Measurements from ENCODE around the gene TPSG1. TPM values are rescaled to one million over a fixed set of nuclear protein-coding genes. Genes with fewer than 3 reads are reported as not detected.

The TPSG1 gene
- total and polyA plus RNA-seq, 10 of the 15 experiments (the other 5 are each of a cell fraction or from before 2014, with no cell fraction given): not detected

- ATAC-seq (no peak), DNase-seq (ENCODE audit: low read depth, low spot score) (no peak), FAIRE-seq (no peak)
- POLR2A ChIA-PET: no interaction called here
- TF ChIP-seq SMAD1 (IDR thresholded peaks at IDR 0.05; ENCODE audit: low read depth, partially characterized antibody) (no peak), TCF12 (IDR thresholded peaks at IDR 0.05; ENCODE audit: low read depth, low read length) (no peak), EP300 (IDR thresholded peaks at IDR 0.05; ENCODE audit: borderline replicate concordance in 1 of 2, control insufficient read depth in 1 of 2, low read depth in 2 of 2, low read length in 2 of 2) (no peak), ZNF207 (IDR thresholded peaks at IDR 0.05; ENCODE audit: borderline replicate concordance) (no peak), BCL11A (IDR thresholded peaks at IDR 0.05; ENCODE audit: low read depth, low read length) (no peak), ESRRA (IDR thresholded peaks at IDR 0.05; ENCODE audit: low read length) (no peak), MAX (IDR thresholded peaks at IDR 0.05; ENCODE audit: low read depth, low read length) (no peak), SUZ12 (IDR thresholded peaks at IDR 0.05; ENCODE audit: unreplicated experiment) (no peak), SIX5 (IDR thresholded peaks at IDR 0.05; ENCODE audit: low read depth, low read length, severe bottlenecking) (no peak), SMARCA5 (IDR thresholded peaks at IDR 0.05) (no peak), PAX8 (IDR thresholded peaks at IDR 0.05) (no peak), HDAC2 (IDR thresholded peaks at IDR 0.05) (no peak), TARDBP (IDR thresholded peaks at IDR 0.05; ENCODE audit: borderline replicate concordance) (no peak), NFIC (IDR thresholded peaks at IDR 0.05; ENCODE audit: low read depth, low read length) (no peak), NFYB (IDR thresholded peaks at IDR 0.05; ENCODE audit: insufficient read depth, low read depth, low read length) (no peak), BCLAF1 (IDR thresholded peaks at IDR 0.05) (no peak)
- CTCF ChIA-PET: no interaction called here
- SMC1A ChIA-PET (ENCODE audit: uncharacterized antibody, unreplicated experiment): no interaction called here
- no peaks in the 10 kb centered on the region for H3K79me2 ChIP-seq (ENCODE audit: control insufficient read depth, insufficient read depth, low read length)
- in situ Hi-C loops (cut with MboI) (no loop called here), intact Hi-C loops (cut with micrococcal nuclease; ENCODE audit: unreplicated experiment) (no loop called here)
- H3K9ac ChIP-seq (ENCODE audit: control insufficient read depth, insufficient read depth, low read length): no peak overlapping the region
- 76% methylated on average over 14 of the region's 14 CpGs for WGBS (ENCODE audit: insufficient coverage, insufficient replicate concordance, low lambda C conversion rate, missing lambda C conversion rate)
- H4K20me1 ChIP-seq (ENCODE audit: control insufficient read depth, insufficient read depth): no peaks in the 10 kb centered on the region
- H3K27ac ChIP-seq (ENCODE audit: control insufficient read depth, insufficient read depth): no peak overlapping the region
- no peaks in the 10 kb centered on the region; the same call in 2 of the 3 replicates for H3K9me3 ChIP-seq (replicated peaks; ENCODE audit: control insufficient read depth, insufficient read depth, low read length)
- H3K36me3 ChIP-seq (ENCODE audit: control insufficient read depth in 2 of 2, insufficient read depth in 2 of 2, low read length in 1 of 2): no peaks in the 10 kb centered on the region
- H3K4me2 ChIP-seq (ENCODE audit: control insufficient read depth, insufficient read depth): no peak overlapping the region
- H2AFZ ChIP-seq (ENCODE audit: control insufficient read depth, low read depth, low read length): no peak overlapping the region
- RAD21 ChIA-PET (ENCODE audit: unreplicated experiment): interaction anchor here (0.6 kb wide), 1 partner anchor 138 kb away, joined by 3 read pairs; no protein-coding TSS in a partner anchor
- BruUV-seq (replicated peaks): no TSS peak
- no peaks in the 10 kb centered on the region for H3K27me3 ChIP-seq (replicated peaks in 1 of 2; ENCODE audit: control insufficient read depth in 2 of 2, insufficient read depth in 2 of 2, low read length in 1 of 2)
- H3K4me3 ChIP-seq: no peak overlapping the region
- no peaks in the 10 kb centered on the region for H3K4me1 ChIP-seq (ENCODE audit: control insufficient read depth, insufficient read depth, low read length)
Observed at GRCh38 chr16:1195393-1195666, 29.7 kb downstream of the TPSG1 start.

All from GM12878 (cell line).